Neural cell (in vitro differentiated cells): ENCODE data around the gene COPS2. TPM values are rescaled to one million over a fixed set of nuclear protein-coding genes. Genes with fewer than 3 reads are reported as not detected.

Source experiments
- H2AFZ ChIP-seq: fragments of 200-600, 300-800 bp; sonication (generic), shearing (Covaris generic); 2 replicates; pipeline ENCODE4 v1.6.0; 2014; ENCODE audit warnings: low read depth, mild to moderate bottlenecking, antibody characterized with exemption, low read length, moderate library complexity
- H3F3A ChIP-seq: fragments of 200-600 bp; shearing (Covaris generic); 2 replicates; pipeline ENCODE4 v1.6.1; 2016; ENCODE audit warnings: mild to moderate bottlenecking, moderate library complexity, mixed read lengths, antibody characterized with exemption, low read length; ENCODE audit not compliant: insufficient read depth, poor library complexity, severe bottlenecking
- H3K27ac ChIP-seq: fragments of 200-600, 300-800 bp; sonication (generic), shearing (Covaris generic); 2 replicates; pipeline ENCODE4 v1.5.1; 2014; ENCODE audit warnings: mild to moderate bottlenecking, low read length, moderate library complexity
- H3K27me3 ChIP-seq: fragments of 300-800, 200-600 bp; sonication (generic), shearing (Covaris generic); 2 replicates; pipeline ENCODE4 v1.6.0; 2014; ENCODE audit warnings: mild to moderate bottlenecking, low read depth, low read length, moderate library complexity; ENCODE audit not compliant: insufficient read depth
- H3K36me3 ChIP-seq: fragments of 300-800, 200-600 bp; sonication (generic), shearing (Covaris generic); 2 replicates; pipeline ENCODE4 v1.5.1; 2014; ENCODE audit warnings: mild to moderate bottlenecking, antibody characterized with exemption, low read length, moderate library complexity; ENCODE audit not compliant: insufficient read depth
- H3K4me2 ChIP-seq: fragments of 300-800, 200-600 bp; sonication (generic), shearing (Covaris generic); 2 replicates; pipeline ENCODE4 v1.6.0; 2014; ENCODE audit warnings: mild to moderate bottlenecking, low read length
- H3K4me3 ChIP-seq: fragments of 300-800, 200-600 bp; sonication (generic), shearing (Covaris generic); 2 replicates; pipeline ENCODE4 v1.5.1; 2014; ENCODE audit warnings: mild to moderate bottlenecking, low read length, moderate library complexity
- H3K79me2 ChIP-seq: fragments of 200-600 bp; shearing (Covaris generic); replicated peaks from 2 replicates; pipeline ENCODE4 v1.6.0; 2014; ENCODE audit warnings: mild to moderate bottlenecking, low read length, moderate library complexity; ENCODE audit not compliant: insufficient read depth
- H3K9ac ChIP-seq: fragments of 300-800, 200-600 bp; sonication (generic), shearing (Covaris generic); 2 replicates; pipeline ENCODE4 v1.6.1; 2016; ENCODE audit warnings: mild to moderate bottlenecking, low read length, mixed read lengths
- H3K9me2 ChIP-seq: fragments of 200-600 bp; shearing (Covaris generic); 2 replicates; pipeline ENCODE4 v1.6.1; 2016; ENCODE audit warnings: mild to moderate bottlenecking, low read length, mixed read lengths; ENCODE audit not compliant: insufficient read depth
- H3K9me3 ChIP-seq: fragments of 200-600, 300-800 bp; sonication (generic), shearing (Covaris generic); 2 replicates; pipeline ENCODE4 v1.6.1; 2016; ENCODE audit warnings: mild to moderate bottlenecking, mixed run types, low read length, moderate library complexity, mixed read lengths
- H4K20me1 ChIP-seq: fragments of 200-600 bp; shearing (Covaris generic); 2 replicates; pipeline ENCODE4 v1.6.1; 2016; ENCODE audit warnings: mild to moderate bottlenecking, mixed run types; ENCODE audit not compliant: insufficient read depth
- CTCF ChIP-seq: fragments of 450-650 bp; IDR thresholded peaks from 2 replicates; pipeline ENCODE4 v1.5.1; 2014; ENCODE audit warnings: antibody characterized with exemption, mild to moderate bottlenecking, moderate library complexity; ENCODE audit not compliant: poor library complexity, severe bottlenecking
- EP300 ChIP-seq: fragments of 450-650 bp; conservative IDR thresholded peaks from 2 replicates; pipeline ENCODE4 v1.6.1; 2014; ENCODE audit warnings: antibody characterized with exemption, mild to moderate bottlenecking, moderate library complexity; ENCODE audit not compliant: poor library complexity, severe bottlenecking
- EZH2 ChIP-seq: fragments of 200-600, 300-800 bp; shearing (Covaris generic), sonication (generic); IDR thresholded peaks from 2 replicates; pipeline ENCODE4 v1.6.1; 2014; ENCODE audit warnings: antibody characterized with exemption, low read length, borderline replicate concordance, mild to moderate bottlenecking; ENCODE audit not compliant: insufficient read depth, poor library complexity, severe bottlenecking
- MXI1 ChIP-seq: fragments of 450-650 bp; conservative IDR thresholded peaks from 2 replicates; pipeline ENCODE4 v1.6.1; 2014; ENCODE audit warnings: antibody characterized with exemption, mild to moderate bottlenecking; ENCODE audit not compliant: poor library complexity, severe bottlenecking
- POLR2AphosphoS5 ChIP-seq: IDR thresholded peaks from 2 replicates; pipeline ENCODE4 v1.6.1; 2012
- RAD21 ChIP-seq: fragments of 450-650 bp; conservative IDR thresholded peaks from 2 replicates; pipeline ENCODE4 v1.6.1; 2014; ENCODE audit warnings: antibody characterized with exemption, mild to moderate bottlenecking, moderate library complexity
- REST ChIP-seq: IDR thresholded peaks from 2 replicates; pipeline ENCODE4 v1.6.1; 2012; ENCODE audit warnings: borderline replicate concordance
- SMC3 ChIP-seq: fragments of 450-650 bp; conservative IDR thresholded peaks from 2 replicates; pipeline ENCODE4 v1.6.1; 2014; ENCODE audit warnings: antibody characterized with exemption, mild to moderate bottlenecking, moderate library complexity; ENCODE audit not compliant: poor library complexity
- TAF1 ChIP-seq: IDR thresholded peaks from 2 replicates; pipeline ENCODE4 v1.6.1; 2012; ENCODE audit warnings: low read depth
- polyA plus RNA-seq: library from polyadenylated mRNA; depleted of rRNA; stranded (reverse); fragments of >200 nt; gene quantifications from 2 replicates; pipeline ENCODE4 v1.2.3, GENCODE V29; 2014

The COPS2 gene
- polyA plus RNA-seq, 1 donor from 2014 or later: 88.8 TPM

GRCh38 chr15:49103002-49103401 is 52.4 kb downstream of the COPS2 start:
- no peak for TF ChIP-seq RAD21
- TF ChIP-seq EP300: no peak
- no peak for TF ChIP-seq TAF1
- no peak for TF ChIP-seq CTCF
- TF ChIP-seq EZH2: no peak
- TF ChIP-seq POLR2AphosphoS5: no peak
- TF ChIP-seq MXI1: no peak
- no peak for TF ChIP-seq SMC3
- TF ChIP-seq REST: no peak
- no peak overlapping the region for H3K4me2 ChIP-seq
- H3K4me3 ChIP-seq: no peak overlapping the region
- no peaks in the 10 kb centered on the region for H3K9me3 ChIP-seq
- H3K36me3 ChIP-seq: no peaks in the 10 kb centered on the region
- no peaks in the 10 kb centered on the region for H3F3A ChIP-seq
- H3K27ac ChIP-seq: no peak overlapping the region
- H3K9ac ChIP-seq: no peak overlapping the region
- H2AFZ ChIP-seq: no peak overlapping the region
- H3K27me3 ChIP-seq: no peaks in the 10 kb centered on the region
- no peaks in the 10 kb centered on the region for H3K79me2 ChIP-seq
- no peaks in the 10 kb centered on the region for H3K9me2 ChIP-seq
- H4K20me1 ChIP-seq: no peaks in the 10 kb centered on the region

- no peak for TF ChIP-seq MXI1
- no peak for TF ChIP-seq EP300
- TF ChIP-seq RAD21: no peak
- TF ChIP-seq CTCF: no peak
- no peak for TF ChIP-seq TAF1
- no peak for TF ChIP-seq REST
- TF ChIP-seq EZH2: no peak
- TF ChIP-seq SMC3: no peak
- no peak for TF ChIP-seq POLR2AphosphoS5
- Histone ChIP-seq H3K4me3 (no peak overlapping the region), H3F3A (no peaks in the 10 kb centered on the region), H3K27ac (no peak overlapping the region), H3K36me3 (no peaks in the 10 kb centered on the region), H3K27me3 (no peaks in the 10 kb centered on the region), H3K79me2 (no peaks in the 10 kb centered on the region), H3K9me3 (no peaks in the 10 kb centered on the region), H3K9me2 (no peaks in the 10 kb centered on the region), H3K9ac (no peak overlapping the region), H2AFZ (no peak overlapping the region), H3K4me2 (no peak overlapping the region), H4K20me1 (no peaks in the 10 kb centered on the region)
Measured at GRCh38 chr15:49101536-49101935, 53.9 kb downstream of the COPS2 start.
